HG02885 (cell line): ENCODE data around the gene IRF5.

Experiments used
- ATAC-seq: cut with Tn5 transposase; IDR thresholded peaks from one replicate; pipeline ENCODE4 v1.9.1; 2021; ENCODE audit warnings: mild to moderate bottlenecking; ENCODE audit not compliant: unreplicated experiment, poor library complexity

Gene IRF5, protein sequence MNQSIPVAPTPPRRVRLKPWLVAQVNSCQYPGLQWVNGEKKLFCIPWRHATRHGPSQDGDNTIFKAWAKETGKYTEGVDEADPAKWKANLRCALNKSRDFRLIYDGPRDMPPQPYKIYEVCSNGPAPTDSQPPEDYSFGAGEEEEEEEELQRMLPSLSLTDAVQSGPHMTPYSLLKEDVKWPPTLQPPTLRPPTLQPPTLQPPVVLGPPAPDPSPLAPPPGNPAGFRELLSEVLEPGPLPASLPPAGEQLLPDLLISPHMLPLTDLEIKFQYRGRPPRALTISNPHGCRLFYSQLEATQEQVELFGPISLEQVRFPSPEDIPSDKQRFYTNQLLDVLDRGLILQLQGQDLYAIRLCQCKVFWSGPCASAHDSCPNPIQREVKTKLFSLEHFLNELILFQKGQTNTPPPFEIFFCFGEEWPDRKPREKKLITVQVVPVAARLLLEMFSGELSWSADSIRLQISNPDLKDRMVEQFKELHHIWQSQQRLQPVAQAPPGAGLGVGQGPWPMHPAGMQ

DNA sequence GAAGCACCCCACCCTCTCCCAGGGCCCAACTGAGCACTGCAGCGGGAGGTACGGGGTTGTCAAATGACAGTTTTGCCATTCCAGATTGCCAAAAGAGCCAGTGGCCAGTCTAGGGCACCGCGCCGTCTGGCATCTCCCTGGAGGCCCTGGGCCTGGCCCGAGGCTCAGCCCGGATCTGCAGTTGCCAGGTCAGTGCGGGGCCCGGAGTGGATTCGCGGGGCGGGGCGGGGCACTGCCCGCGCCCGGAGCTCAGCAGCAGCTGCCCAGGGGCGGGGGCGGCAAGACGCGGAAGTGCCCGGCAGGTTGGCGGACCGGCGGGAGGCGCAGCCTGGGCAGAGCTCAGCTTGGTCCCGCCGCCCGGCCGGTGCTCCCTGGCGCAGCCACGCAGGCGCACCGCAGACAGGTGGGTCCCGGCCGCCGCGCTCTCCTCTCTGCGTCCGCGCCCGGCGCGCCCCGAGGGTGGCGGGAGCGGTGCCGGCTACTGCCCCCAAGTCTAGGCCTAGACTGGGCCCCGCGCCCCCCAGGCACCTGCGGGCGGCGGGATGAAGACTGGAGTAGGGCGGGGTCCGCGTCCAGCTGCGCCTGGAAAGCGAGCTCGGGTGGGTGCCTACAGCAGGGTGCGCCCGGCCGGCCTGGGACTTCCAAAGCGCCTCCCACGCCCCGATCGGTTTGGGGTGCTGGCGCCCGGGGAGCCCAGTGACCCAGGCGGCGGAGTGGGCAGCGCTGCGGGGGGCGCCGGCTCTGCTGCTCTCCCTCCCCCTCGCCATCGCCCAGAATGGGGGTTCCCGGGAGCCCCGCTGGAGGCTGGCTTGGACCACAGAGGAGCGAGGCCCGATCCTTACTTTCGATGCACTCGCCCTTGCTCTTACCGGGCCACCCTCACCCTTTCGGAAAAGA, at the start of gene IRF5:
IRF5 (plus strand) TSS at position 281 of the 897 bp plus-strand sequence. CDS start 4,155 bp downstream, outside the sequence.
- ATAC-seq: no peak

DNA sequence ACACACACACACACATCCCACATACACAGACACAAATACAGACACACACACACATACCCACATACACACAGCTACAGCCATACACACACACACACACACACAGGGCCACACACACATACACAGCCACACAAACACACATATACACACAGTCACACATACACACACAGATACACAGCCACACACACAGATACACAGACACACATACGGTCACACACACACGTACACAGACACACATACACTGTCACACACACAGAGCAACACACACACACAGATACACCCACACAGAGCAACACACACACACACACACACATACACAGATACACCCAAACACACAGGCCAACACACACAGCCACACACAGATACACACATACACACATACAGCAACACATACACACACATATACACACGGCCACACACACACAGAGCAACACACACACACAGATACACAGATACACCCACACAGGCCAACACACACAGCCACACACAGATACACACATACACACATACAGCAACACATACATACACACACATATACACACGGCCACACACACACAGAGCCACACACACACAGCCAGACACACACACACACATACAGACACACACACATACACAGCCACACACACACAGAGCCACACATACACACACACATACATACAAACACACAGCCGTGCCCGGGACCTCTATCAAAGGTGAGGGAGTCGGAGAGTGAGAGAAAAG, 49.5 kb upstream of the IRF5 start:
- no peak for ATAC-seq

- ATAC-seq: no peak
Observed at GRCh38 chr7:128888756-128889095, 49.0 kb upstream of the IRF5 start.

DNA sequence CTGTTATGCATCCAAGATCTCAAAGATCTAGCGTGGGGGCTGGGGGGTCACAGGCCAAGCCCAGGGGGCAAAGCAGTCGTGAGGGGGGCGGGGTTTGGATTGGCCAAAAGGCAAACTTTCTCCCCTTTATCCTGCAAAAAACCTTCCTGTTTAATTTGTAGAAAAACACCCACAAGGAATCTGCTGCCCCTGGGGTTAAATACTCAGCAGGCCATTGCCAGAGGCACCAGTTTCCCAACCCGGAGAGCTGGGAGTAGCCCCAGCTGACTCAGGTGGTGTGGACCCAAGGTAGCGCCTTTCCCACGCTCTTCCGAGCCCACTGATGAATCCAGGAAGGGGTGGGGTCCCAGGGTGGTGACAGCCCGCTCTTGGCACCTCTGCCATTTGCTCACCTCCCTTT, 48.6 kb upstream of the IRF5 start:
- no peak for ATAC-seq

- no peak for ATAC-seq
Observed at GRCh38 chr7:128890306-128891109, 47.2 kb upstream of the IRF5 start.

GRCh38 chr7:128891110-128891941, 46.4 kb upstream of the IRF5 start:
- no peak for ATAC-seq

DNA sequence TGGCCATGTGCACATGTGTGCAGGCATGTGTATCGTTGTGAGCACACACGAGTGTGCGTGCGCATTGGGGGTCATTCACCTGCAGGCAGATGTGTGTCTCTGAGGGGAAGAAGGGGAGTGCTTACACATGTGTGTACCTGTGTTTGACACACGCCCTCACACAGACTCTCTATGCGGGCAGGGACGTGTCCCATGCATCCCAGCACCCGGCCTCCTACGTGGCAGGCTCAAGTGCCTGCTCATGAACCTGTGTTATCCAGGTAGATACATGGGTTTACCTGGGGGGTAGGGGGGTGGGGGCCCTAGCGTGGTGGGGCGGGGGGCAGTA, 45.8 kb upstream of the IRF5 start:
- no peak for ATAC-seq

DNA sequence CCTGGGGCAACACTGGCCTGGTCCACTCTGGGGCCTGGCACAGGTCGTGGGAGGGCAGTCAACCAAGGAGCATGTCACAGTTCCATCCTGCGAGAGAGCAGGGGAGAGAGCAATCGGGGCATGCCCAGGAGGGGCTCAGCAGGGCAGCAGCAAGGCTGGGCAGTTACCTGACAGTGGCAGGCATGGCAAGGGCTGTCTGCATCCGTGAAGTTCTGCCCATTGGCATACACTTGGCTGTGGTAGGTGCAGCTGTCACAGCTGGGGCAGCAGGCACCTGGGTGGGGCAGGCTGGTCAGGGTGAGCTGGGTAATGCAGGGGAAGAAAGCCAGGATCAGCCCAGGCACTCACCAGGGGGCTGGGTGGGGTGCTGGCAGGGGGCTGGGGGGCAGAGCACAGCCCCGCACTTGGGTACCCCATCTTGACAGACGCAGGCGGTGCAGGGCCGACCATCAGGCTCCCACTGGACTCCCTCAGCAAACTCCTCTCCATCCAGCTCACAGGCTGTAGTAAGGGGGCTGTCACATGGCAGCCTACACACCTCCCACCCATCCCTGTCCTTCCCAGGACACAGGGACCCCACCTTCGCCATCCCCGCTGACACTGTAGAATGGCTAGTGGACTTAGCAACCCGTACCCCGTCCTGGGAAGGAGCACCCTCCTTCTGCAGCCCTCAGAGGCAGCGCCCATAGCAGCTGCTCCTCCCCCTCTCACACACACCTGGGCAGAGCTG, 45.0 kb upstream of the IRF5 start:
- no peak for ATAC-seq

- ATAC-seq: no peak
Observed at GRCh38 chr7:128893251-128894100, 44.3 kb upstream of the IRF5 start.

DNA sequence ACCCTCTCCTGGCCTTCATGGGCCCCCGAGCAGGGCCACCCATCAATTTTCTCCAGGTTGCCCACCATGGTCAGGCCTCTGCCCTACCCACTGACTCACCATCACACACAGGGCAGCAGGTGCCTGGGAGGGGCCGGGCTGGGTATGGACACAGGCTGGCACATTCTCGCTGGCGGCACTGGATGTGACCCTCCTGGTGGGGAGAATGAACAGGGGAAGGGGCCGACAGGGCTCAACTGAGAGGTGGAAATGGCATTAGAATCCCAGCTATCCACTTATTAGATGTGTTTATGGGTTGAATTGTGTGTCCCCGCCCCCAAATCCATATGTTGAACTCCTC, 43.7 kb upstream of the IRF5 start:
- no peak for ATAC-seq

- no peak for ATAC-seq
Observed at GRCh38 chr7:128895320-128895719, 42.4 kb upstream of the IRF5 start.

DNA sequence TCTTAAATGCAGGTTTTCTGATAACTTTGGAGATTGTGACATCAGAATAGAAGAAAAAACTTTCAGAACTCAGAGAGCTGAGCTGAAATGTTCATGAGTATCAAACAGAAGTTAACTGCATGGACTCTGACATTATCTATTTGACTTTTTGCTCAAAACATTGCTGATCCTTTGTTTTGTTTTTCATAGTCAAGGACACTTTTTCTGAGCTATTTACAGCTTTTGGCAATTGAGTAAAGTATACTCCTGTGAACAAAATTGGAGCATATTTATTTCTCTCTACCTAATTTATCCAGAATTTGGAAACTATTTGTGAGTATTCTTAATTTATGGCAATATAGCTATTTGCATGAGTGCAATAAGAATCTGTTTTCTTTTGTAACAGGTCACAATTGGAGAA, 38.3 kb upstream of the IRF5 start:
- ATAC-seq: no peak

GRCh38 chr7:128900237-128900636, 37.5 kb upstream of the IRF5 start:
- no peak for ATAC-seq

DNA sequence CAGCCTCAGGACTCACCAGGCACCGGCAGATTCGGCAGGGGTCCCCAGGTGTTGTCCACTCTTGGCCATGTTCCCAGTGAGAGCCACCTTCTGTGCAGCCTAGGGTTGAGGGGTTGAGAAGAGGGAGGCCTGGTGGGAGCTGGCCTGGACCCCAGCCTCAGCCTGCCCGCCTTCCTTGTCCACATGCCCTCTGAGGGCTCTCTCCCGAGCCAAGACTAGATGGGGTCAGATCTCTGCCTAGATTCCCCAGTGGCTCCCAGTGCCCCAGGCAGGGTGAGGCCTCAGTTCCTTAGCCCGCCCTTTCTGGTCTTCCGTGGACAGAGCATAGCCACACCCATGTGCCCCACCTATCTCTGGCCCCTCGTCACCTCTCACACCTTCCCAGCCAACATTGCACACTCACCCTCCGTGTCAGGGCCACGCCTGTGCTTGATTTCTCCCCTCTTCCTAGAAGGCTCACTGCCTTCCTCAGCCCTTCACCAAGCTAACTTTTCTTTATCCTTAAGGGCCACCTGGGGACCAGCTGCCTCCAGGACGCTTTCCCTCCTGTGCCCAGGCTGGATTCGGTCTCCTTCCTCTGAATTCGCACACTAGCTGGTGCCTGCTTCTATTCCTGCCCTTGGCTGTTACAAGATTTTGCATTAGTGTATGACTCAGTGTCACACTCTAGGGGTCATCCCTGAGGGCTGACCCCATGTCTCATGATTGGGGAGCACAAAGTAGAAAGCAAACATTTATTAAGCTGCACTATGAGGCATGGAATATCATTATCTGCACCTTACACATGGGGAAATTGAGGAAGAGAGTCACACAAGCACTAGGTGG, 34.8 kb upstream of the IRF5 start:
- ATAC-seq: no peak

DNA sequence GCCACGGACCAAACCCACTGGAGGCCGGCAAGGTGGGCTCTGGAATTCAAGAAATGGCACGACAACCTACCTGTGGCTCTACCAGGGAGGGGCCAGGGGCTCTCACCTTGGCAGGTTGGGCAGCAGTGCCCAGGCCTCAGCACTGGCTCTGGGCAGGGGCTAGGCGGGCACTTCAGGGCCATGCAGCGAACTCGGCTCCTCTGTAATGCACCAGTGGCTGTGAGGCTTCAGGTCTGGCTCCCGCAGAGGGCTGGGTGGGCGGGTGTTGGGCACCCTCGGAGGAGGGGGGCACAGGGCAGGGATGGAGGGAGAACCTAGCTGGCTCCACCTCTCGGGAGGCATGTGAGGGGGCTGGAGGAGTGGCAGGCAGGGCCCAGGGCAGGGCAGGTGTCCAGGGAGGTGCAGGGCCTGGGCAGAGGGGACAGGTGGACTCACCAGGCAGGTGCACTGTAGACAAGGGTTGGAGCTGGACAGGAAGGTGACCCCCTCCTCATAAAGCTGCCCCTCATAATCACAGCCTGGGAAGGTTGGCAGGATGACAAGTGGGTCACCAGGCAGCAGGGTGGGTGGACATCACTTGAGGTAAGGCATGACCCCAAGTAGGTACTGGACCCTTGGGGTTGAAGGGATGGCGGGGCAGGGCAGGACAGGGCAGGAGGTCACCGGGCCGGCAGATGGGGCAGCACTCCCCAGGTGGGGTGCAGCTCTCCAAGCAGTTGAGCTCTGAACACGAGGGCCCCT, 33.9 kb upstream of the IRF5 start:
- ATAC-seq: no peak
